SJSA1 (cell line): ENCODE data around the gene TCP11L1. TPM values are rescaled to one million over a fixed set of nuclear protein-coding genes. Genes with fewer than 3 reads are reported as not detected.
"Not testable (repeated sequence)": the region's sequence is repeated elsewhere in the genome, so short reads cannot be mapped to it uniquely, and the experiment has no call there.

Experiments
- DNase-seq, 2 experiments: peaks; one replicate each; pipeline ENCODE4 v3.0.0-alpha.2; 2015 to 2020; ENCODE audit warnings: low spot score in 2 of 2, low read depth in 1 of 2
- H3K27ac ChIP-seq: fragments of 250-450 bp; sonication (Bioruptor Pico); 2 replicates; pipeline ENCODE4 v1.5.1; 2020; ENCODE audit warnings: mild to moderate bottlenecking, moderate library complexity
- H3K27me3 ChIP-seq: fragments of 250-450 bp; sonication (Bioruptor Pico); replicated peaks from 2 replicates; pipeline ENCODE4 v1.5.1; 2020; ENCODE audit warnings: mild to moderate bottlenecking, moderate library complexity
- H3K36me3 ChIP-seq: fragments of 250-450 bp; sonication (Bioruptor Pico); 2 replicates; pipeline ENCODE4 v1.5.1; 2020; ENCODE audit warnings: mild to moderate bottlenecking
- H3K4me1 ChIP-seq: fragments of 250-450 bp; sonication (Bioruptor Pico); replicated peaks from 2 replicates; pipeline ENCODE4 v1.6.1; 2021; ENCODE audit warnings: mild to moderate bottlenecking
- H3K4me3 ChIP-seq: fragments of 250-450 bp; sonication (Bioruptor Pico); 2 replicates; pipeline ENCODE4 v1.5.1; 2020; ENCODE audit warnings: mild to moderate bottlenecking
- H3K9me3 ChIP-seq: fragments of 250-450 bp; sonication (Bioruptor Pico); replicated peaks from 2 replicates; pipeline ENCODE4 v1.5.1; 2020; ENCODE audit warnings: mild to moderate bottlenecking
- total RNA-seq: library from RNA; depleted of rRNA; stranded (reverse); fragments of >200 nt; shearing (Covaris generic); gene quantifications from 2 replicates; pipeline ENCODE4 v1.2.3, GENCODE V29; 2014; rRNA removed

TCP11L1 gene
- total RNA-seq, 1 experiment from 2014 or later = 26.4 TPM

DNA sequence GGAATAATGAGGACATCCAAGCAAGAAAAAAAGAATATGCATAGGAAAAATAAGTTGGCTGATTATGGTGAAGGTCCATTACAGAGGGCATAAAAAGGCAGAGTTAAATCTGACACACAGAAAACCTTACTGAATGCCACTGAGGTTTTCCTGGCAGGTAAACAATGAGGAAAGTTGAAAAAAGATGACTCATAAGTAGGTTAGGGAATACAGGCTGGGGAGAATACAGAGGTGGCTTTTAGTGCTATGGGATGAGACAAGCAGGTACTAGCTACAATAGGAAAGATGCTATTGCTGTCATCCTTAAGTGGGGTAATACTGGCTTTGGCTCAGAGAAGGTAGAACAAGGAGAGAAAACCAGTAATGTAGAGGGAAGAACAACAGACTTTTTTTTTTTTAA, 77.2 kb downstream of the TCP11L1 start:
- Histone ChIP-seq H3K36me3 (no peaks in the 10 kb centered on the region), H3K4me3 (no peak overlapping the region), H3K9me3 (no peaks in the 10 kb centered on the region), H3K27ac (no peak overlapping the region), H3K27me3 (no peaks in the 10 kb centered on the region), H3K4me1 (no peaks in the 10 kb centered on the region)
- no peak for DNase-seq

GRCh38 chr11:33122696-33123095, 83.3 kb downstream of the TCP11L1 start:
- not testable (repeated sequence) for H3K9me3 ChIP-seq, DNase-seq, H3K4me1 ChIP-seq, H3K36me3 ChIP-seq, H3K27ac ChIP-seq, H3K27me3 ChIP-seq, H3K4me3 ChIP-seq

Other genes starting within 250 kb of the TCP11L1 start
- not detected in 2 replicates for gene CCDC73, start 244.9 kb upstream of the TCP11L1 start, total RNA-seq
- gene PRRG4, start 209.6 kb upstream of the TCP11L1 start, total RNA-seq = 0.16 TPM in 1 of 2 replicates, not detected in the other
- 15.0 and 24.9 TPM in 2 replicates for gene QSER1, start 146.8 kb upstream of the TCP11L1 start, total RNA-seq
- gene DEPDC7, start 23.7 kb upstream of the TCP11L1 start, total RNA-seq = 15.0 and 22.5 TPM in 2 replicates
- gene CSTF3, start 121.9 kb downstream of the TCP11L1 start, total RNA-seq = 9.5 and 26.5 TPM in 2 replicates
- gene HIPK3, start 217.8 kb downstream of the TCP11L1 start, total RNA-seq = 42.9 and 58.6 TPM in 2 replicates